ENCODE results near the gene CABP1. TPM values are rescaled to one million over a fixed set of nuclear protein-coding genes. Genes with fewer than 3 reads are reported as not detected.
A peak's percentile ranks its signal among the peaks of the same experiment; 100 is the strongest.

CABP1 gene
- total RNA-seq, 1 donor from 2014 or later, result 4.2 TPM

DNA sequence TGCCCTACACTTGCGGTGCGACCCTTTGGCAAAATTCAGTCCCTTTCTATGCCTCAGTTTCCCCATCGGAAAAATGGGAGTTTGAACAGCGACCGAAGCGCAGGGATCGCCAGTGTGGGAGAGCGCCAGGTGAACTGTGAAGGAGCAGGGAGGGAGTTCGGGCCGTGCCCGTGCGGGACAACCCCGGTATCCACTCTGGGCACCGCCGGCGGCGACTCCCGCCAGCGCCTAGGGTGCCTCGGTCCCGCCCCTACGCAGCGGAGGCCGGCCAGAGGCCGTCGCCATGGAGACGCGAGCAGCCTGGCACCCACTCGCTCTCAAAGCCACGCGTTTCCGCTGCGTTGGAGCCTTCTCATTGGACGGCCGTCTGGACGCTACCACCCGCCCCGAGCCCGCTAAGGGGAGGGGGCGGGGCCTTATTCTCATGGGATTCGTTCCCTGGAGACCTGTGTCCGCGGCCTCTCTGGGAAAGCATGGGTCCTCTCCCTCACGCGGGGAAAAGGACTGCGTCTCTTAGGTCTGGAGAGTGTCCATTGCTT lies 45.8 kb downstream of the CABP1 start:
- peak; percentile 98 for DNase-seq
- peak overlapping the region; percentile 98 for H3K27ac ChIP-seq (replicated peaks)
- TF ChIP-seq, protein P1, sequence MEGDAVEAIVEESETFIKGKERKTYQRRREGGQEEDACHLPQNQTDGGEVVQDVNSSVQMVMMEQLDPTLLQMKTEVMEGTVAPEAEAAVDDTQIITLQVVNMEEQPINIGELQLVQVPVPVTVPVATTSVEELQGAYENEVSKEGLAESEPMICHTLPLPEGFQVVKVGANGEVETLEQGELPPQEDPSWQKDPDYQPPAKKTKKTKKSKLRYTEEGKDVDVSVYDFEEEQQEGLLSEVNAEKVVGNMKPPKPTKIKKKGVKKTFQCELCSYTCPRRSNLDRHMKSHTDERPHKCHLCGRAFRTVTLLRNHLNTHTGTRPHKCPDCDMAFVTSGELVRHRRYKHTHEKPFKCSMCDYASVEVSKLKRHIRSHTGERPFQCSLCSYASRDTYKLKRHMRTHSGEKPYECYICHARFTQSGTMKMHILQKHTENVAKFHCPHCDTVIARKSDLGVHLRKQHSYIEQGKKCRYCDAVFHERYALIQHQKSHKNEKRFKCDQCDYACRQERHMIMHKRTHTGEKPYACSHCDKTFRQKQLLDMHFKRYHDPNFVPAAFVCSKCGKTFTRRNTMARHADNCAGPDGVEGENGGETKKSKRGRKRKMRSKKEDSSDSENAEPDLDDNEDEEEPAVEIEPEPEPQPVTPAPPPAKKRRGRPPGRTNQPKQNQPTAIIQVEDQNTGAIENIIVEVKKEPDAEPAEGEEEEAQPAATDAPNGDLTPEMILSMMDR (IDR thresholded peaks at IDR 0.05; ENCODE audit: borderline replicate concordance), result no peak
- no peaks in the 10 kb centered on the region for H3K36me3 ChIP-seq
- no peaks in the 10 kb centered on the region for H3K27me3 ChIP-seq (ENCODE audit: low read depth)
- intact Hi-C loops (cut with micrococcal nuclease), result no loop called here
- H3K4me3 ChIP-seq, result peak overlapping the region; percentile 97
- no peaks in the 10 kb centered on the region for H3K9me3 ChIP-seq (replicated peaks)
- peaks cover 57% of the 10 kb centered on the region for H3K4me1 ChIP-seq

DNA sequence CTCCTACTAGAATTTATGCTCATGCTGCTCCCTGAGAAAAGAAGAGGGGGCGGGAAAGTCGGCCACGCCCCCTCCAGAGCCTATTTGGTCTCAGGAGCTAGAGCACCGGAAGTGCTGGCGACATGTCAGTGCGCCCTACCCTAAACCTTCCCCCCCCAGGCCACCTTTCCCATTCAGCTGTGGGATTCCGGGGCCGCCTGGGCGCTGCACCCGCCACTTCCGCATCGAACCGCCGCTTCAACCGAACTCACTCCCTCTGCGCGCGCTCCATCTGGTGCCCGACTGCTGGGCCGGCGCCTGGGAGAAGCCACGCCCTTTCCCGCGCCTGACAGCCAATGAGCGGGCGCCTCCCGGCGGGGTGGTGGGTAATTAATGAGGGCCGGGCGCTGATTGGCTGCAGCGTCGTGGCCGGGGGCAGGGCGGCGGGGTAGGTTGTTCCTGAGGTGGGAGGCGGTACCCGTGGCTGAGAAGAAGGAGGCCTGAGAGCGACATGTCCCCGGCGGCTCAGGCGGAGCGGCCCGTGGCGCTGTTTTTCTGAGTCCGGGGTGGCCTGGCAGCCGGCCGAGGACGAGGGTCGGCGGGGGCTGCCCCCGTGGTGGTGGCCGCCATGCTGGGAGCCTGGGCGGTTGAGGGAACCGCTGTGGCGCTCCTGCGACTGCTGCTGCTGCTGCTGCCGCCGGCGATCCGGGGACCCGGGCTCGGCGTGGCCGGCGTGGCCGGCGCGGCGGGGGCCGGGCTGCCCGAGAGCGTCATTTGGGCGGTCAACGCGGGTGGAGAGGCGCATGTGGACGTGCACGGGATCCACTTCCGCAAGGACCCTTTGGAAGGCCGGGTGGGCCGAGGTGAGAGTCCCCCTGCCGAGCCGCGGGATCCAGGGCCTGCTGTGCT lies 46.5 kb downstream of the CABP1 start, which contains the start of gene MLEC:
TSS of gene MLEC (plus strand) at position 460 of the 888 bp plus-strand sequence. CDS start at position 608, 148 bp downstream.
- H3K4me3 ChIP-seq, result peak within 1 kb of the TSS; percentile 97
- no peaks in the 10 kb centered on the region for H3K36me3 ChIP-seq
- H3K9me3 ChIP-seq (replicated peaks), result no peaks in the 10 kb centered on the region
- H3K4me1 ChIP-seq, result peaks cover 64% of the 10 kb centered on the region
- H3K27me3 ChIP-seq (ENCODE audit: low read depth), result no peaks in the 10 kb centered on the region
- TF ChIP-seq, protein P1 (IDR thresholded peaks at IDR 0.05; ENCODE audit: borderline replicate concordance), result peak; percentile 17
- intact Hi-C loops (cut with micrococcal nuclease), result no loop called here
- peak; percentile 99 for DNase-seq
- H3K27ac ChIP-seq (replicated peaks), result peak within 1 kb of the TSS; percentile 98

DNA sequence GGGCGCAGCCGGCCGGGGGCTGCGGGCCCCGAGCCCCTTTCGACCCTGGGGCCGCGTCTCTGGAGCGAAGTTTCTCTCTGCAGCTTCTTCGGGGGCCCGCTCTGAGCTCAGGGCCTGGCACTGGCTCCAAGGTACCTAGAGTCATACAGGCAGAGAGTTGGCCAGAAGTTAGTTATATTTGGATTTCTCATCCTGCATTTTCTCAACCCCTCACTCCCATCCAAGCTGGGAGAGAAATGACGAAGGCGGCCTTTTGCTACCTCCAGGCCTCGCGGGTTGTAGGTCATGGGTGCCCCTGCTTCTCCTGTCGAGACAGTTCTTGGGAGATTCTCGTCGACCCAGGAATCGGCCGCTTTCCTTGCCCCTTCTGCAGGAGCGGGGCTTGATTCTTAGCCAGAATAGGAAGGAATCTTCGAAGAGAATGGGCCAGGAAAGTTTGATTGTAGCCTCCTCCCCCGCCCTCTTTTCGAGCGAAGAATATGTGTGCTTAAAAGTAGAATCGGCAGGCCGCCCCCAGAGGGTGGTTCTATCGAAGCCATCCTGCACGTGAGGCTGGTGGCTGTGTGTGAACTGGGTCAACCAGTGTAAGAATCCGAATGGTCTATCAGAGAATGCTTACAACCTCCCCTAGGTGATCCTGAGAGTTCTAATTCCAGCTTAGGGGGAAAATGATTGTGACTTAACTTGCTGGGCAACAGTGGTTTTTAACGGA lies 47.3 kb downstream of the CABP1 start:
- peaks cover 72% of the 10 kb centered on the region for H3K4me1 ChIP-seq
- H3K36me3 ChIP-seq, result no peaks in the 10 kb centered on the region
- H3K9me3 ChIP-seq (replicated peaks), result no peaks in the 10 kb centered on the region
- peak overlapping the region; percentile 98 for H3K27ac ChIP-seq (replicated peaks)
- no peak for DNase-seq
- peak overlapping the region; percentile 97 for H3K4me3 ChIP-seq
- intact Hi-C loops (cut with micrococcal nuclease), result no loop called here
- H3K27me3 ChIP-seq (ENCODE audit: low read depth), result no peaks in the 10 kb centered on the region
- TF ChIP-seq, protein P1 (IDR thresholded peaks at IDR 0.05; ENCODE audit: borderline replicate concordance), result no peak

DNA sequence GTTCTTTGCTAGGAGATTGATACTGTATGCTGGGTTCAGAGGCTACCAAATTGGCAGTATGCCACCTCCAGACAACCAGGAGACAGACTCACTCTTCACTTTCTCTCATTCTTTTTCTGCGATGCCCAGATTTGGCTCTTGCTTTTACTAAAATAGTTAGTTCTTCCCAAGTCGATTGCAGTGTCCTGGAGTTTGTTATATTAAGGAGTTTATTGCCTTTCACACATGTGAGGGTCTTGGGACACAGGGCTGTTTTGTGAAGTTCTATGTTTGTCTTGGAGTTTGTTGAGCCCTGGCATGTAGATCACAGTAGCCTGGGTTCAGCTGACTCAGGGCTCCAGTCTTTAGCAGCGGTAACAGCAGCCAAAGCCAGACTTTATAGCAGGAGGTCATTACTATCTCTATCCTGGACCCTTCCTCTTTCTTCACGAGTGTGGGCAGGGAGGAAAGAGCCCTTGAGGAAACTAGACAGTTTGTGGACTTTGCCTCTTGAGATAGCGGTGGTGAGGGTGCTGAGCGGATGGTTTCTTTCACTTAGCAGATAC lies 48.2 kb downstream of the CABP1 start:
- Histone ChIP-seq H3K27me3 (ENCODE audit: low read depth) (no peaks in the 10 kb centered on the region), H3K9me3 (replicated peaks) (no peaks in the 10 kb centered on the region), H3K4me1 (peaks cover 81% of the 10 kb centered on the region), H3K4me3 (peak overlapping the region; percentile 97), H3K27ac (replicated peaks) (peak overlapping the region; percentile 98), H3K36me3 (no peaks in the 10 kb centered on the region)
- TF ChIP-seq, protein P1 (IDR thresholded peaks at IDR 0.05; ENCODE audit: borderline replicate concordance), result no peak
- intact Hi-C loops (cut with micrococcal nuclease), result no loop called here
- DNase-seq, result no peak

DNA sequence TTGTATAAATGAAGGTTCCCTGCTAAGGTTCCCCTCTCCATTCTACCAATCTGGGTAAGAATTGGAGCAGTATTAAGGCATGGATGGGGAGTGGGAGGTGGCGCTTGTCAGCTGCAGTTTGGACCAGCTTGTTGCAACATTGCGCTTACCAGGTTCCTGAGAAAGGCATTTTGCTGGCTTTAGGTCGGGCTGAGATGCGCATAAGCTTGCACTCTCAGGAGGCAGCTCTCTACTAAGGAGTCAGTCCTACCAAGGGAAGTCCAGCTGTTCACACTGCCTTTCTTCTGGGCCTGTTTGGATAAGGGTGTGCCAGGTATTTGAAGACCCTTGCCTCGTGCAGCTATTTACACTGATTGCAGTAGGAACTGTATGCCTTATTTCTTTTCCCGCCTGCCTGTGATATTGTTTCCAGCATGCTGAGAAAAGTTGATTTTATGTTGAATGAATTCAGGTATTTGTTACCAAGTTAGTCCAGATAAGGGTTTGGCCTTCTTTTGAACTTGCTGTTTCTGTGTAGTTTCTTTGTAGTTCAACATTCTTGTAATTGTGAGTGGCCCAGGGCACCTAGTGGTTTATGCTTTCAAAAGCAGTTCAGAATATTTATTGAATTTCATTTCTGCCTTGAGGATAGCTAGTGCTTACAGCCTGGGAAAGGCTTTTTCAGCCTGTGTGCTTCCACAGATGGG lies 49.1 kb downstream of the CABP1 start:
- H3K4me1 ChIP-seq, result peaks cover 90% of the 10 kb centered on the region
- no peaks in the 10 kb centered on the region for H3K9me3 ChIP-seq (replicated peaks)
- peak overlapping the region; percentile 97 for H3K4me3 ChIP-seq
- intact Hi-C loops (cut with micrococcal nuclease), result no loop called here
- peaks cover 7% of the 10 kb centered on the region for H3K36me3 ChIP-seq
- TF ChIP-seq, protein P1 (IDR thresholded peaks at IDR 0.05; ENCODE audit: borderline replicate concordance), result no peak
- no peaks in the 10 kb centered on the region for H3K27me3 ChIP-seq (ENCODE audit: low read depth)
- DNase-seq, result no peak
- H3K27ac ChIP-seq (replicated peaks), result peak overlapping the region; percentile 98

Measured in left ventricle myocardium inferior (tissue), 1 donor.